Glomerular visceral epithelial cell (primary cell): ENCODE data around the gene POGK.
"Not testable (repeated sequence)": the region's sequence is repeated elsewhere in the genome, so short reads cannot be mapped to it uniquely, and the experiment has no call there.

Source experiments
- DNase-seq: peaks from one replicate; pipeline ENCODE4 v3.0.0-alpha.2; 2016; ENCODE audit errors: extremely low spot score

Gene POGK

DNA sequence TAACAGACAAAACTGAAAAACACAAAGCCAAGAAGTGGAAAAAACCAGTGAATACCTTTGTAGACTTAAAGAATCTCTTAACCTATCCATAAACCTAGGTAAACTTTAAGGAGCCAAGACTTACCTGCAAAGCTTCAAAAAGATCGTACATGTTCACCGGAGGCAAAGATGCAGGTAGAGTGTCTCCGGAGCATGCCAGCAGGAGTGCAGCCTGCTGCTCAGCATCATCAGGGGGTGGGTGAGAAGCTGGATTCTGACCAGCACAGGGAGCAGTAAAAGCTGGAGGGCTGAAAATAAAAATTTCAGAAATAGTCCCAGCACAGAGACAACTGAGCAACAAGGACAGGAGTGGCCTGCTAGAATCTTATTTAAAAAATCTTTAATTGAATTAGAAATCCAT lies 18.7 kb downstream of the POGK start:
- DNase-seq = no peak

DNA sequence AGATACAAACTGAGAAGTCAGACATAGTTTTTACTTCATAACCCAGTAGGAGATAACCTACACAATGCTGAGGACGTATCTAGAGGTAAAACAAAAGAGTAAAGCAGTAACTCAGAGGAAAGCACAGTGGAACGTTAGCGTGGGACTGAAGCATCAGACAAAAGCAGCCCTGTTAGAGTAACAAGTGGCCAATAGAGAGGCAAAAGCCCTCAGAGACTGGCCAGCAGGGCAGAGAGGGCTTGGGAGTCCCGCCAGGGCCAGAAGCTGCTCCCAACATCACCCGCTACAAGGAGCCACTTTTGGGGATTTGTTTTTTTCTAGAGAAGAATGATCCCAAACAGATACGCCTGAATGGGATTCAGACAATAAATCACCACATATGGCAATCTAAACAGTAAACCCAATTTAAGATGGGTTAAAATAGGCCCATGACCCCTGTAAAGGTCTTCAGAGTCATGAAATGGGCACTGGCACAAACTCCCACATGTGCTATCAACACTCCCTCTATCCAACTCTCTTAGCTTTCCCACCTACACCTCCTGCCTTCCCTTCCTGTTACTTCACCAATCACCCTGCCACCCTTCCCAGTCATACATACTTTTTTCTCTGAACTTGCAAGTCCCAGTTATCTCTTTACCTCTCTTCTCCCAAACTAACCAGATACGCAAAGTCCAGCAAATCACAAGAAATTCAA lies 19.6 kb downstream of the POGK start:
- DNase-seq = no peak

DNA sequence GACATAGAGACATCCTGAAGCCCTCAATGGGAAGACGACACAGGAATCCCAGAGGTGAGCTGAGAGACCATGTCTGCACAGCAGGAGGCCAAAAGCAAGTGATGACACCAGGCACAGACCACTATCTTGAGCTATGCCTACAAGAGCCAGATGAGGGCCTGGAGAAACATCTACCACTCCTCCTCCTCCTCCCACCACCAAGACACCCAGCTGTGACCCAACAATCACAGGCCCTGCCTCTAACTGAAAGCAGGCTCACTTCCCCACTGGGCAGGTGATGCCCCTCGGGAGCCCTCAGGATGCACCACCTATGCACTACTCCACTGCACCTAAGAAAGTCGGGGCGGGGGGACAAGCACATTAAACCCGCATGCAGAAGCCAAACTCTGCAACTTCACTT lies 20.3 kb downstream of the POGK start:
- DNase-seq = no peak

DNA sequence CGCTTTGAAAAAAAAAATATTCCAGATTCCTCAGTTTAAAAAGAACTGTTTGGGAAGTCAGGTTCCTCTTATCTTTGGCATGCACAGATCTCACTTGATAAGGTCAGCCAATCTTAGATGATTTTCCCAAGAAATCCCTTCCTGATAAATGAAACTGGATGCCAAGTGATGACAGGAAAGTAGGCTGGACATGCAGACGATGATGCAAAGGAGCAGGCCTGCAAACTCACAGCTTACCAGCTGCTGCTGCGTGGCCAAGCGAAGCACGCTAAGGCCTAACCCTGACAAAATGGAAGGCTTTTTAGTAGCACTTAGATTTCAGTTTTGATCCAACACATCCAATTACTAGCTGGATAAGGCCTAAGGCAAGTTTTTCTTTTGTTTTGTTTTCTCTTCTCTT lies 26.7 kb downstream of the POGK start:
- no peak for DNase-seq

DNA sequence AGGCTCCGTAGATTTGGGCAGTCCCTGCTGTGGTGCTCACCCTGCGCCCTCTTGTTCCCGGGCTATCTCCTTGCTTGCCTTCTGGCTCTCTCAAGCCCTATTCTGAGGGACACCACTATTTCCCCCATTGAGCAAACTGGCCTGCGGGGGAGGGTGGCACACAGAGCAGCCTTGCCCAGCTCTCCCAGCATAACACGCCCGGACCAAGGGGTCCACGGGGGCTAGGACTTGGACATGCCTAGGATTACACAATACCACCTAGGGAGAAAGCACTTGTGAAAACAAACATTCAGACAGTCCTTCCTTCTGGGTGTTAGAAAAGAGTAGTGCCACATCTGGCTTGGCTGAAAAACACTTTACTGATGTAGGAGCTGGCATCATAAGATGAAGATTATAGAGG lies 29.4 kb downstream of the POGK start:
- no peak for DNase-seq

DNA sequence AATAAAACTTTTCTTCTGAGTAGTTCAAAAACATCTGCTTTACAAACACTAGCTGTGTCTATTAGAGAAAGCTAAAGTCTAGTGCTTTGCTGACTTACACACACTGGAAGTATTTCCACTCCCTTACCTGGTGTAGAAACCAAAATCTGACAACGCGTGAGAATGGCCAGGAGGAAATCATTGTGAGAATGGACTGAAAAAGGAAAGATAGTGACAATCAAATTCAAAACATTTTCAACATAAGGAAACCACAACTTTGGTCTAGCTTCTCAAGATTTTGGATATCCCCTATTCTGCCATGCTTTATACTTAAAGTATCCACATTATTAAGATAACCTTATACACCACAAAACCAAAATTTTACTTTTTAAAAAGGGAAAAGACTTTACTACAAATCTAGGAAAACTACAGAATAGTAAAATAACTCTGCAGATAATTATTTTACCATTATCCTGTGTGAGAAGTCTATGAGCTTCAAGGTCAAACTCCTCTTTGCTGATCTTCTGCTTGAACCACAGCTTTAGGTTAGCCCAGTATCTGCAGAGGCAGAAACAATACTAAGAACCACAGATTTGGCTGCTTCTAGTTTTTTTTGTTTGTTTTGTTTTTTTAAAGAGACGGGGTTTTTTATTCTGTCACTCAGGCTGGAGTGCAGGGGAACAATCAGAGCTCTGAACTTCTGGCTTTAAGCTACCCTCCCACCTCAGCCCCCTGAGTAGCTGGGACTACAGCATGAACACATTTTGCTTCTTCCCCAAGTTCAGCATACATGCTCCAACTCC lies 30.2 kb downstream of the POGK start:
- no peak for DNase-seq

DNA sequence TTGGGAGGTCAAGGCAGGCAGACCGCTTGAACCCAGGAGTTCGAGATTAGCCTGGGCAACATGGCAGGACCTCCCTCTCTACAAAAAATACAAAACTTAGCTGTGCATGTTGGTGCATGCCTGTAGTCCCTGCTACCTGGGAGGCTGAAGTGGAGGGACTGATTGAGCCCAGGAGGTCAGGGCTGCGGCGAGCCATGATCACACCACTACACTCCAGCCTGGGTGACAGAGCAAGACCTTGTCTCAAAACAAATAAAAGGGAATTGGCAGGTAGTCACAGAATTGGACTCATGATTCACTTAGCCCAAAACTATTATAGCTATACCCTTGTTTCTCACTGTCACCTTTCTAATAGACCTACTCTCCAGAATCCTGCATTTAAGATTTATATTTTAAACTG lies 31.3 kb downstream of the POGK start:
- no peak for DNase-seq

DNA sequence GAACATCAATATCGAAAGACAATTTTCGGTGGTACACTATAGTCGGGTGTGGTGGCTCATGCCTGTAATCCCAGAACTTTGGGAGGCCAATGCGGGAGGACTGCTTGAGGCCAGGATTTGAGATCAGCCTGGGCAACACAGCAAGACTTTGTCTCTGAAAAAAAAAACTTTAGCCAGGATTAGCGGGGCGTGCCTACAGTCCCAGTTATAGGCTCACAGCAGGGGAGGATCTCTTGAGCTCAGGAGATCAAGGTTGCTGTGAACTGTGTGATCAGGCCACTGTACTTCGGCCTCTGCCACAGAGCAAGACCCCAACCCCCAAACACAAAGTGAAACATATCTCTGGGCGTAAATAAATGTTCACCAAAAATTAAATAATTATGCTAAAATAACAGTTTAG lies 35.2 kb downstream of the POGK start:
- no peak for DNase-seq

DNA sequence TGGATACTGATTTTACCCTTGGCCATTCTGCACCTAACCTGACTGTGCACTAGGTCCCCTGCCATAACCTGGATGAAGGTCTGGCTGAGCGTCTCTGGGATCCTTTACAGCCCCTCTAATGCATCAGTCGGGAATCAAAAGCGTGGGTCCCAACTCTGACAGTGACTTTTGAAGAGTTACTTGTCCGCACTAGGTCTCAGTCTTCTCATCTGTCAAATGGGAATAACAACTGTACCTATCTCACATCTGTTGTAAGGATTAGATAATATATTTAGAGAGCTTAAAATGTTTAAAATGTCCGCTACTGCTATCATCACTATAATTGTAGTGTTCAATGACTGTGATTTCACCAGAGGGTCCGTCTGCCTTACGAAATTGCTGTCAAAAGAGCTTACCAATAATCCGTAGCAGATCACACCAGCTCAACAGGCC lies 36.0 kb downstream of the POGK start:
- no peak for DNase-seq

DNA sequence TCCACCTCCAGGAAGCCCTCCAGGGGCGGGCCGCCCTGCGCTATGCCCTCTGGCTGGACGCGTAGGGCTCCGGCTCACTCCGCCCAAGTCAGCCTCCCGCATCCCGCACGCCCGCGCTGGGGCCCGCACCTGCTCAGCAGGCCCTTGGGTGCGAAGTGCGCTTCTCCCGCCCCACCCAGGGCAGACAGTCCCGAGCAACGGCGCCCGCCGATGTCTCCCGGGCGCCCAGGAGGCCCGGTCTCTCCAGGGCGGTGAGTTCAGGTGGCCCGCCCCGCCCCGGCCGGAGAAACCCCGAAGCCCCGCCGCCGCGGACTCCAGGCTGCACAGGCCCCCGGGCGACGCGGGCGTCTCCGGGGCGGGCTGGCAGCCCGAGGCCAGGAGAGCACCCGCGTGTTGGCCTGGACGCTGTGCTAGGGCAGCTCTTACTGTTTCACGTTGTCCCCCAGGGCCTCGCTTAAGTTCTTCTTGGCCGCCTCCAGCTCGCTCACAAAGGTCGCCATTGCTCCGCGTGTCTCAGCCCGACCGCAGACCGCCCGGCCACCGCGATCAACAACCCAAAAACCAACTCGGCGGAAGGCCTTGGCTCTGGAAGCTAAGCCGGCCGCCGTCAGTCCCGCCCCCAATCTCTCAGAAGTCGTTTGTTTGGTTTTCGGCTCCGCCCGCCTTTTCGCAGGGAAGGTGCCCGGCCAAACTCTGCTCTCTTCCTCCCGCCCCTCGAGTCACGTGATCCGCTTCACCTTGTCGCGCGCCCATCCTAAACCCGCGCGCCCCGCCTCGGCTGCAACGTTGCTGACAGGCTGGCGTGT lies 36.7 kb downstream of the POGK start, which contains the start of gene TADA1:
Gene TADA1, minus strand, starts transcription at position 531 of the 806 bp plus-strand sequence. Its CDS starts 31 bp downstream, at position 500.
- peak; percentile 99 for DNase-seq

DNA sequence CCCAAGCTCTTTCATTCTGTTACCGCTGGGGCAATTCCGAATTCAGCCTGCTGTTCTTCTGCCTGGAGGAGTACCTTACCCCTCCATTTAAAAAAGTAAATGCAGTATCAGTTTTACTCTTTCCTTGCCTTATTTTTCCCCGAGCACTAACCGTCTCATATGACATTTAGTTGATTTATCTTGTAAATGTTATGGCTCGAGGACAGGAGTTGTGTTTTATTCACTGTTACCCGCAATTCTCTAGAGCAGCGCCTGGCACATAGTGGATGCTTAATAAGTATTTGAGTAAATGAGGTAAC lies 37.2 kb downstream of the POGK start:
- no peak for DNase-seq

DNA sequence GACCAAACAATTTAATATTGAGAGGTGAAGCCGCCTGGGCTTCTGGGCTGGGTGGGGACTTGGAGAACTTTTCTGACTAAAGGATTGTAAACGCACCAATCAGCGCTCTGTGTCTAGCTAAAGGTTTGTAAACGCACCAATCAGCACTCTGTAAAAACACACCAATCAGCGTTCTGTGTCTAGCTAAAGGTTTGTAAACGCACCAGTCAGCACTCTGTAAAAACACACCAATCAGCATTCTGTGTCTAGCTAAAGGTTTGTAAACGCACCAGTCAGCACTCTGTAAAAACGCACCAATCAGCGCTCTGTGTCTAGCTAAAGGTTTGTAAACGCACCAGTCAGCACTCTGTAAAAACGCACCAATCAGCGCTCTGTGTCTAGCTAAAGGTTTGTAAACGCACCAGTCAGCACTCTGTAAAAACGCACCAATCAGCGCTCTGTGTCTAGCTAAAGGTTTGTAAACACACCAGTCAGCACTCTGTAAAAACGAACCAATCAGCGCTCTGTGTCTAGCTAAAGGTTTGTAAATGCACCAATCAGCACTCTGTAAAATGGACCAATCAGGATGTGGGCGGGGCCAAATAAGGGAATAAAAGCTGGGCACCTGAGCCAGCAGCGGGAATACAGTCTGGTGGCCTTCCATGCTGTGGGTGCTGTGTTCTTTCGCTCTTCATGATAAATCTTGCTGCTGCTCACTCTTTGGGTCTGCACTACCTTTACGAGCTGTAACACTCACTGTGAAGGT lies 39.1 kb downstream of the POGK start:
- DNase-seq = not testable (repeated sequence)

DNA sequence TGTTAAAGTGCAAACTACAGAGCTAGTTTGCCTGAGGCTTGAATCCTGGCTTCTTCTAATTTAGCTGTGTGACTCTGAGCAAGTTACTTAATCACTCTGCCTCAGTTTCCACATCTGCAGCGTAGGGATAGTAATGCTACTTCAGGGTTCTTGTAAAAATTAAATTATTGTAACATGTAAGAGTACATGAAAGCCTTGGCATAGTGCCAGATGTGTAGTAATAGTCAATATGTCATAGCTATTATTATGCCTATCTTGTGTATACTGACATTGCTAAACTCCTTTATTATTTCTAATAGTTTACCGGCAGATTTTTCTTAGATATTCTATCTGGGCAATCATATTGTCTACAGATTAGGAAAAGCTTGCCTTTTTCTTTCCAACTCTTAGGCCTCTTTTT lies 43.6 kb downstream of the POGK start:
- no peak for DNase-seq

DNA sequence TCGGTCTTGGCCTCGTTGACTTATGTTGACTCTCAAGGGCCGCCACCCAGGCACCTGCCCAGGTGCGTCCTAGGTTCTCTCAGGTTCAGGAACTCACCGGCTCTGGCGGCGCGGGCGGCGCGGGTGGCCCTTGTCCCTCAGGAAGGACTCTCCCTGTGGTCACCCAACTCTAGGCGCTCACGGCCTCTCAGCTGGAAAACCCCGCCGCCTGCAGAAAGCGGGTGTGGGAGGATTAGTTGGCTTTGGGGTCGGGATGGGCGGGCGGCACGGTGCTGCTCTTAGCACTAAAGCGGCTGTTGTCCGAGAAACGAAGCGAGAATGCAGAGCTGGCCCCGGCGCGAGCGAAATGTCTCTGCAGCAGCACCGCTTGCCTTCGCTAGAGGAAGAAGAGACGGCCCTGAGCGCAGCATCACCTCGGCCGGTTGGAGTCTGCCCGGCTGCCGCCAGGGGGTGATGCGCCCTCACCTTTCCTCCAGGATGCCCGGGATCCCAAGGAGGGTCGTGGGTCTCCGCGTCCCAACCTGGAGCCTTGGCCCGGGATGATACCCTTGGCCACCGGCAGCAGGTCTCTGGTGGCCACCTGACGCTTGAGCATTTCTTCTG lies 44.9 kb downstream of the POGK start:
- peak; percentile 32 for DNase-seq

DNA sequence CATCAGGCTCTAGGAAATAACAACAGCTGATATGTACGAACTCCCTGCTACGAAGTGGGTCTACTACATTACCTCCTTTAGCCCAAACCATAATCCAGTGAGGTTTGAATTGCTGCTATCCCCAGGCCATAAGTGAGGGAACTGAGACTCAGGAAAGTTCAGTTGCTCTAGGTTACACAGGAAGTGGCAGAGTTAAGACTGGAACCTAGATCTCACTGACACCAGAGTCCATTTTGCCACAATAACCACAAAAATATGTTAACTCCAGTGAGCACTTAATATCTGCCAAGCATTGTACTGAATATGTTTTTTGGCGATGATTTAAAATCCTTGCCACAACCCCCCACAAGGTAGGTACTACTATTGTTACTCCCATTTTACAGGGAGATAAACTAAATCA lies 45.7 kb downstream of the POGK start:
- no peak for DNase-seq

DNA sequence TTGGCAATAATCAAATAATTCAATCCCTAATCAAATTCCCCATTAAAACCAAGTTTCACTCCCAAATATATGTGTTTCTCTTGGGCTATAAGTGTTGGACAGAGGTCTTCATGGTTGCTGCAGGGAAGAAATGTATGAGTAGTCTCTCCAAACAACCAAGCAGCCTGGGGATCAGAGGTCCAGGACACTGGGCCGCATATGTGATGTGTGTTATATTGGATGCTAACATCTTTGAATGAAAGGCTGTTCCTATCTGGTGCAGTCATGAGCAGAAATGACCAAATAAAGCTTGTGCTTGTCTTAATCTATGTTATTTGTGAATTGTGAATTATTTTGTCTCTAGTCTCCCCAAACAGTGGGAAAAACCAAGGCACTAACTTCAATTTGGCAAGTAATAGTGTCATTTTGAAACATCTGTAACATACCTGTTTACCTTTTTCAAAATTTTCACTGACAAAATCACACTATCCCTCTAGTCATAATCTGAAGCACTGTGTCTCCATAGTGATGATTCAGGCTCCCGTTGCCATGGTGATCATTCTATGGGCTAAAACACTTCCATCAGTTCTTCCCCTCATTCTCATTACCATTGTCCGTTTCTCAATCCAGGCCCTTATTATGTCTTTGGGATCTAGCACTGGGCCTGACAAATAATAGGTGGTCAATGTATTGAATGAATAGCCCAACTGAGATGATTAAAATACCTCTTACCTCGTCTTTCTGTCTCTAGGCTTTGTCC lies 49.3 kb downstream of the POGK start:
- no peak for DNase-seq

DNA sequence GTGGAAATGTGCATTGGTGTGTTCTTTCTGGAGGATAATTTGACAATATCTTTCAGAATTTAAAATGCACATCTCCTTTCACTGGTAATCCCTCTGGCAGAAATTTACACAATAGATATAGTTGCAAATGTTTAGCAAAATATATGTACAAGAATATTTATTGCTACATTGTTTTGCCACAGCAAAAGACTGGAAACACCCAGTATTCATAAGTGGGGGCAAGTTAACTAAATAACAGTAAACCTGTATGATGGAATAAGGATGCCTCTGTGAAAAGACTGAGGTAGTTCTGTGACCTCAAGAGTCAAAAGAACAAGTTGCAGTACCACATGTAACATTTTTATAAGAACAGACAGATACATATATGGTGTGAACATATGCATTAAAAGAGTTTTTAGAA lies 50.5 kb downstream of the POGK start:
- no peak for DNase-seq

DNA sequence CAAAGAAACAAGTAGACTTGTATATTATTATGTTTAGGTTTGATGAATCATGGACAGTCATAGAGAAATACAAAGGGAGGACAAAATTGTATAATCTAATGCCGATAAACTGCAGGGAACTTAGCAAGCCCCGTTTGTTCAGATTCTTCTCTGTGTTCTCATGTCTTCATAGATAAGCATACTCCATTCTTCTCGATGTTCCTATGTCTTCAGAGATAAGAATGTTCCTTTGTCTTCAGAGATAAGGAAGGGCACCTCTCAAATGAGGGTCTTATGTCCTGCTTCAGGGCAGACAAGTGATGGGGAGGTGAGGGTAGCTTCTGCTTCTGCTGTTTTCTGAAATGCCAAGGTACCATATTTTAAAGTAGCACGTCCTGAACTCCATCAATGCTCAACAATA lies 56.5 kb downstream of the POGK start:
- no peak for DNase-seq

DNA sequence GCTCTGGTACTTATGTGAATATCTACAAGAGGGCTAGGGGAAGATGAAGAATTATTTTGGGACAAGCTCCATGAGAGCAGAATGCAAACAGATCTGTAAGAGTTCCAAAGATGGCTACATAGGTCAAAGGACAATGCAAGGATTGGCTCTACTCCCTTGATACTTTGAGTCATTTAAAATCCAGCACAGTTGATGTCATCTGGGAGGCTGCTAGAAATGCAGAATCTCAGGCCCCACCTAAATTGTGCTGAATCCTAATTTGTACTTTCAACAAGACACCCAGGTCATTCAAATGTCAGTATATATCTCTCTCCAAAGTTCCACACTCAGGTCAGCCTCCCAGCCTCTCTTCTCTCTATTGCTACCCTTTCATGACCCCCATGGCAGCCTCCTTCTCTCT lies 60.5 kb downstream of the POGK start:
- DNase-seq = no peak

DNA sequence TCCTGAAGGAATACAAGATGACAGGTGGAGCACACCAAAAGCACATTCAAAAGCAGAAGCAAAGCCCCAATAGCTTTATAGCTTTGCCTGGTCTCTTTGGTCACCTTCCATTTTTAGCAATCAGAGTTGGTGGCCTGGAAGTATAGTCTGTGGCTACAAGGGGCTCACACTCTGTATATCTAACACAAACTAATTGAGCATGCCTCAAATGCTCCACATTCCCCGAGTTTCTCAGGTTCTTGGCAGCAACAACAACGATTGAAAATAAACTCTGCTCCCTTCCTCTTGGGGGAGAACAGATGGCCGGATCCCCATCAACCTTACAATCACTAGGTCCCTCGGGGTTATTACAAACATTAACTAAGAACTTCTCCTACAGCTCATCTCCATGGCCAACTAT lies 61.7 kb downstream of the POGK start:
- peak; percentile 20 for DNase-seq

DNA sequence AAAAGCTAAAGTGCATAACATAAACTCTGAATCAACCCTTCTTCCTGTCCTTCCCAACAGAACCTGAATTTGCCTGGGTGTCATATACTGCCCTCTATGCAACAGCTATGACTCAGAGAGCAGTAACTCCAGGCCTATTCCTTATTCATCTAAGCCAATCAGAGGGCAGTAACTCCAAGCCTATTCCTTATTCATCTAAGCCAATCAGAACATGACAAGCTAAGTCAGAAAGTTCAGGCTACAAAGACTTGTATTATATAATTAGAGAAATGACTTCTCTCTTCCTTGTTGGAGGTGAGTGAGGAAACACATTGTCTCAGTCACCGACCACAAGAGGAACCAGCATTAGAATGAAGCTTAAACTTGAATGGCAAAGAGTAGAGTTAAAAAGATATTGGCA lies 63.0 kb downstream of the POGK start:
- peak; percentile 35 for DNase-seq
